GM12878 (cell line): ENCODE measurements around the gene CTRB1. TPM values are rescaled to one million over a fixed set of nuclear protein-coding genes. Genes with fewer than 3 reads are reported as not detected.

Source experiments
- ATAC-seq: fragments of 200-7000 bp; cut with Tn5 transposase; 3 replicates; pipeline ENCODE4 v1.9.1; 2020; ENCODE audit warnings: mild to moderate bottlenecking, moderate library complexity
- BruUV-seq: library from RNA; stranded (reverse); fragments of 400-500 nt; replicated peaks from 2 replicates; lab custom pipeline; 2021; lab: Mats Ljungman, UMichigan
- CTCF ChIA-PET: fragments of 300-600 bp; sonication (Branson Sonifier 250); formaldehyde crosslinking; extraction: SDS; loops from one replicate; lab custom pipeline; 2021; ENCODE audit warnings: inconsistent platforms; lab: Yijun Ruan, JAX
- POLR2A ChIA-PET: fragments of 350-600 bp; formaldehyde crosslinking; extraction: SDS; loops from one replicate; lab custom pipeline; 2021; ENCODE audit warnings: inconsistent platforms; lab: Charles Lee
- RAD21 ChIA-PET: fragments of 300-600 bp; sonication (Branson Sonifier 250); formaldehyde crosslinking; loops from one replicate; lab custom pipeline; 2023; ENCODE audit warnings: antibody characterized with exemption; ENCODE audit not compliant: unreplicated experiment; lab: Charles Lee
- SMC1A ChIA-PET: fragments of 300-600 bp; sonication (Branson Sonifier 250); formaldehyde crosslinking; loops from one replicate; lab custom pipeline; 2023; ENCODE audit not compliant: unreplicated experiment, uncharacterized antibody; lab: Charles Lee
- DNase-seq: peaks from one replicate; pipeline ENCODE4 v3.0.0-alpha.2; 2011; ENCODE audit warnings: low read depth, low spot score
- FAIRE-seq: peaks from 3 replicates; lab custom pipeline; 2011; peaks lifted over from hg19 to GRCh38; lab: Jason Lieb, UNC
- H2AFZ ChIP-seq: 2 replicates; pipeline ENCODE4 v1.6.0; 2011; ENCODE audit warnings: low read depth, low read length, control low read depth; ENCODE audit not compliant: control insufficient read depth
- H3K27ac ChIP-seq: 2 replicates; pipeline ENCODE4 v1.5.1; 2011; ENCODE audit warnings: control low read depth; ENCODE audit not compliant: control insufficient read depth, insufficient read depth
- H3K27me3 ChIP-seq, 2 experiments: replicated peaks in 1 of 2; 2 replicates each; pipeline versions ENCODE4 v1.6.0 to v1.6.1; 2011; ENCODE audit warnings: low read length in 1 of 2; ENCODE audit not compliant: control insufficient read depth in 2 of 2, insufficient read depth in 2 of 2
- H3K36me3 ChIP-seq, 2 experiments: 2 replicates each; pipeline ENCODE4 v1.5.1; 2011; ENCODE audit warnings: low read length in 1 of 2; ENCODE audit not compliant: control insufficient read depth in 2 of 2, insufficient read depth in 2 of 2
- H3K4me1 ChIP-seq: 2 replicates; pipeline ENCODE4 v1.6.1; 2011; ENCODE audit warnings: mild to moderate bottlenecking, low read length, moderate library complexity, mixed read lengths; ENCODE audit not compliant: control insufficient read depth, insufficient read depth
- H3K4me2 ChIP-seq: 2 replicates; pipeline ENCODE4 v1.6.0; 2011; ENCODE audit warnings: control low read depth; ENCODE audit not compliant: control insufficient read depth, insufficient read depth
- H3K4me3 ChIP-seq: fragments of 200-600 bp; sonication (generic); 2 replicates; pipeline ENCODE4 v1.5.1; 2016
- H3K79me2 ChIP-seq: 2 replicates; pipeline ENCODE4 v1.6.0; 2011; ENCODE audit warnings: low read length; ENCODE audit not compliant: control insufficient read depth, insufficient read depth
- H3K9ac ChIP-seq: 2 replicates; pipeline ENCODE4 v1.8.0; 2011; ENCODE audit warnings: low read length, control low read depth, mixed read lengths; ENCODE audit not compliant: control insufficient read depth, insufficient read depth
- H3K9me3 ChIP-seq: replicated peaks from 3 replicates; pipeline ENCODE4 v1.5.1; 2011; ENCODE audit warnings: mild to moderate bottlenecking, low read length; ENCODE audit not compliant: control insufficient read depth, insufficient read depth
- H4K20me1 ChIP-seq: 2 replicates; pipeline ENCODE4 v1.6.0; 2011; ENCODE audit not compliant: control insufficient read depth, insufficient read depth
- ATF2 ChIP-seq: IDR thresholded peaks from 2 replicates; pipeline ENCODE4 v1.6.1; 2012; ENCODE audit warnings: low read length, inconsistent platforms
- NR2C2 ChIP-seq: IDR thresholded peaks from 2 replicates; pipeline ENCODE4 v1.6.1; 2011; ENCODE audit warnings: borderline replicate concordance, low read depth; ENCODE audit not compliant: control insufficient read depth, insufficient read length
- WRNIP1 ChIP-seq: IDR thresholded peaks from 2 replicates; pipeline ENCODE4 v1.6.1; 2011; ENCODE audit warnings: low read depth, low read length, improper control_type of control experiment, borderline replicate concordance
- WGBS: methylation state at CpG from one replicate; pipeline ENCODE4 v1.1.6; 2016; ENCODE audit warnings: low lambda C conversion rate; ENCODE audit not compliant: insufficient replicate concordance, insufficient coverage; ENCODE audit errors: missing lambda C conversion rate; 5-methylcytosine and 5-hydroxymethylcytosine counted together
- in situ Hi-C: fragments of 300-500 bp; cut with MboI; formaldehyde crosslinking; loops from 9 replicates; pipeline ENCODE4 v1.14.3; 2018; ENCODE audit warnings: mixed read lengths
- intact Hi-C: fragments of 100-400 bp; cut with micrococcal nuclease; formaldehyde crosslinking; loops from one replicate; pipeline ENCODE4 v1.14.2; 2022; ENCODE audit not compliant: unreplicated experiment
- polyA plus RNA-seq, 11 experiments: library from polyadenylated mRNA; depleted of rRNA in 4 of 11; unstranded in 6 of 11; stranded (reverse) in 5 of 11; fragments of >200 nt; fragmentation: Nextera tagmentation in 4 of 11; fragmentation: Illumina TruSeq in 1 of 11; extraction: Ambion mirVana in 4 of 11; extraction: Trizol in 1 of 11; gene quantifications; 1 replicate in 1 of 11; 2 replicates in 10 of 11; pipeline versions ENCODE4 v1.2.1 to v1.2.3, GENCODE V29; 2011 to 2016; ENCODE audit warnings: inconsistent platforms in 2 of 11, missing spikeins in 2 of 11, low read depth in 1 of 11
- total RNA-seq, 4 experiments: library from RNA; depleted of rRNA in 3 of 4; stranded (reverse); fragments of >200 nt in 3 of 4; fragmentation: Illumina TruSeq in 1 of 4; extraction: Trizol in 1 of 4; gene quantifications; 2 replicates each; pipeline versions ENCODE4 v1.2.1 to v1.2.3, GENCODE V29; 2013 to 2021
- TF ChIP-seq, protein P1 (sequence below), 3 experiments: IDR thresholded peaks in 2 of 3; conservative IDR thresholded peaks in 1 of 3; 2 replicates each; pipeline ENCODE4 v1.5.1; 2011; ENCODE audit warnings: low read depth in 3 of 3, low read length in 3 of 3, mild to moderate bottlenecking in 3 of 3, control low read depth in 2 of 3, moderate library complexity in 2 of 3, inconsistent platforms in 1 of 3, mixed read lengths in 1 of 3; ENCODE audit not compliant: control insufficient read depth in 2 of 3, insufficient read depth in 1 of 3; ENCODE audit errors: extremely low read depth in 1 of 3

Gene CTRB1
- total and polyA plus RNA-seq, 10 of the 15 experiments (the other 5 are each of a cell fraction or from before 2014, with no cell fraction given), result 0.28 to 4.4 TPM; not detected in 8

DNA sequence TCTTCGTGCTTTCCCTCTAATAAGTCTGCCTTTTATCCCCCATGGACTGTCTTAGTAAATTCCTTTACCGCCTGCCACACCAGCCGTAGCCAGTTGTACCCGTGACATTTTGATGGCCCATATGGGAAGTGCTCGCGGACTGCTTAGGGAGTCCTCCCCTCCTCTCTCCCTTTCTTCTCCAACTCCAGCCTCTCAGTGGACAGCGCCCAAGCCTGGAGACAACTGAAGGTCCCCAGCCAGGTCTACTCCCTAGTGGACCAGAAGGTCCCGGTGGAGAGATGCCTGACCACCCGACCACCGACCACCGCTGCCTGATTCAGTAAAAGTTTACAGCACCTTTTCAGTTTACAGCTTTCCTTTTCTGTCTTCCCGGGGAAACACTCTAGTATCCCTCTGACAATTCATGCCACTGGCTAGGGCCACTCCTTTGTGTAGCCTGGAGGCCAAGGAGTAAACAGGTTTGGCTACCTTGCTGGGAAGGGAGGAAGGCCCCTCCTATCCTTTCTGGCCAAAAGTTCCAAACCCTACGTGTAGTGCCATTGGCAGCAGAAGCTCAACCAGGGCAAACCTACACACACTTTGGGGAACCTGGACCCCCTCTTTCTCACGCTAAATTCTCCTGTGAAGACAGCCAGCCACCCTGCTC lies 29.8 kb upstream of the CTRB1 start:
- ChIA-PET SMC1A (interaction anchor here (1.0 to 1.2 kb wide), 2 partner anchors 10 to 60 kb away, joined by 3 to 5 read pairs; no protein-coding TSS in a partner anchor), RAD21 (no interaction called here), POLR2A (no interaction called here), CTCF (interaction anchor here (0.9 to 3.0 kb wide), 2 partner anchors 10 to 29 kb away, joined by 3 to 12 read pairs; no protein-coding TSS in a partner anchor)
- BruUV-seq, result no TSS peak
- H3K4me2 ChIP-seq, result no peak overlapping the region
- no peak overlapping the region for H3K9ac ChIP-seq
- TF ChIP-seq ATF2, result no peak
- TF ChIP-seq NR2C2, result no peak
- TF ChIP-seq, protein P1, sequence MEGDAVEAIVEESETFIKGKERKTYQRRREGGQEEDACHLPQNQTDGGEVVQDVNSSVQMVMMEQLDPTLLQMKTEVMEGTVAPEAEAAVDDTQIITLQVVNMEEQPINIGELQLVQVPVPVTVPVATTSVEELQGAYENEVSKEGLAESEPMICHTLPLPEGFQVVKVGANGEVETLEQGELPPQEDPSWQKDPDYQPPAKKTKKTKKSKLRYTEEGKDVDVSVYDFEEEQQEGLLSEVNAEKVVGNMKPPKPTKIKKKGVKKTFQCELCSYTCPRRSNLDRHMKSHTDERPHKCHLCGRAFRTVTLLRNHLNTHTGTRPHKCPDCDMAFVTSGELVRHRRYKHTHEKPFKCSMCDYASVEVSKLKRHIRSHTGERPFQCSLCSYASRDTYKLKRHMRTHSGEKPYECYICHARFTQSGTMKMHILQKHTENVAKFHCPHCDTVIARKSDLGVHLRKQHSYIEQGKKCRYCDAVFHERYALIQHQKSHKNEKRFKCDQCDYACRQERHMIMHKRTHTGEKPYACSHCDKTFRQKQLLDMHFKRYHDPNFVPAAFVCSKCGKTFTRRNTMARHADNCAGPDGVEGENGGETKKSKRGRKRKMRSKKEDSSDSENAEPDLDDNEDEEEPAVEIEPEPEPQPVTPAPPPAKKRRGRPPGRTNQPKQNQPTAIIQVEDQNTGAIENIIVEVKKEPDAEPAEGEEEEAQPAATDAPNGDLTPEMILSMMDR (IDR thresholded peaks at IDR 0.05 in 2 of 3, conservative IDR thresholded peaks at IDR 0.05 in 1 of 3; ENCODE audit: control insufficient read depth in 2 of 3, extremely low read depth in 1 of 3, insufficient read depth in 1 of 3, low read depth in 3 of 3, low read length in 3 of 3), result no peak
- no peak for TF ChIP-seq WRNIP1
- ATAC-seq (no peak), FAIRE-seq (no peak), DNase-seq (no peak)
- 71% methylated on average over 14 of the region's 14 CpGs for WGBS
- no peaks in the 10 kb centered on the region for H3K36me3 ChIP-seq
- H2AFZ ChIP-seq, result no peak overlapping the region
- no peaks in the 10 kb centered on the region for H3K4me1 ChIP-seq
- no peaks in the 10 kb centered on the region; a peak in 2 of 4 replicates for H3K27me3 ChIP-seq
- H3K4me3 ChIP-seq, result no peak overlapping the region
- H4K20me1 ChIP-seq, result no peaks in the 10 kb centered on the region
- H3K79me2 ChIP-seq, result no peaks in the 10 kb centered on the region
- in situ Hi-C loops (no loop called here), intact Hi-C loops (no loop called here)
- no peak overlapping the region for H3K27ac ChIP-seq
- H3K9me3 ChIP-seq, result no peaks in the 10 kb centered on the region
